ENCODE data around the gene EGFL7.

- no peak for TF ChIP-seq POLR2A (IDR thresholded peaks at IDR 0.05)
- TF ChIP-seq, protein P1, sequence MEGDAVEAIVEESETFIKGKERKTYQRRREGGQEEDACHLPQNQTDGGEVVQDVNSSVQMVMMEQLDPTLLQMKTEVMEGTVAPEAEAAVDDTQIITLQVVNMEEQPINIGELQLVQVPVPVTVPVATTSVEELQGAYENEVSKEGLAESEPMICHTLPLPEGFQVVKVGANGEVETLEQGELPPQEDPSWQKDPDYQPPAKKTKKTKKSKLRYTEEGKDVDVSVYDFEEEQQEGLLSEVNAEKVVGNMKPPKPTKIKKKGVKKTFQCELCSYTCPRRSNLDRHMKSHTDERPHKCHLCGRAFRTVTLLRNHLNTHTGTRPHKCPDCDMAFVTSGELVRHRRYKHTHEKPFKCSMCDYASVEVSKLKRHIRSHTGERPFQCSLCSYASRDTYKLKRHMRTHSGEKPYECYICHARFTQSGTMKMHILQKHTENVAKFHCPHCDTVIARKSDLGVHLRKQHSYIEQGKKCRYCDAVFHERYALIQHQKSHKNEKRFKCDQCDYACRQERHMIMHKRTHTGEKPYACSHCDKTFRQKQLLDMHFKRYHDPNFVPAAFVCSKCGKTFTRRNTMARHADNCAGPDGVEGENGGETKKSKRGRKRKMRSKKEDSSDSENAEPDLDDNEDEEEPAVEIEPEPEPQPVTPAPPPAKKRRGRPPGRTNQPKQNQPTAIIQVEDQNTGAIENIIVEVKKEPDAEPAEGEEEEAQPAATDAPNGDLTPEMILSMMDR (IDR thresholded peaks at IDR 0.05): no peak
- no peak for TF ChIP-seq POLR2AphosphoS5 (IDR thresholded peaks at IDR 0.05; ENCODE audit: insufficient read depth in 1 of 2, low read depth in 1 of 2)
These were observed 23.2 kb downstream of the EGFL7 start for GRCh38 chr9:136685790-136686533.

All from vagina (tissue), 2 donors.